Tibial artery (tissue), 4 donors: ENCODE results near the gene NECTIN2.

ENCODE experiments used
- DNase-seq, 2 donors: peaks; one replicate each; pipeline ENCODE4 v3.0.0-alpha.2; 2019
- H3K27ac ChIP-seq, 2 donors: fragments of 200-600 bp; sonication (generic) in 1 of 2; 1 replicate in 1 of 2; 2 replicates in 1 of 2; pipeline ENCODE4 v1.5.1; 2018 to 2019; ENCODE audit warnings: mild to moderate bottlenecking in 1 of 2
- H3K27me3 ChIP-seq, 2 donors: fragments of 200-600 bp; sonication (generic) in 1 of 2; one replicate each; pipeline versions ENCODE4 v1.5.1 to v1.6.0; 2016 to 2019
- H3K36me3 ChIP-seq, 3 donors: fragments of 200-600 bp; sonication (generic) in 2 of 3; one replicate each; pipeline ENCODE4 v1.5.1; 2016 to 2019; ENCODE audit warnings: mild to moderate bottlenecking in 2 of 3
- H3K4me1 ChIP-seq, 4 donors: fragments of 200-600 bp; sonication (generic) in 2 of 4; 1 replicate in 3 of 4; 2 replicates in 1 of 4; pipeline ENCODE4 v1.5.1; 2016 to 2019
- H3K4me3 ChIP-seq, 2 donors: fragments of 200-600 bp; sonication (generic) in 1 of 2; 1 replicate in 1 of 2; 2 replicates in 1 of 2; pipeline ENCODE4 v1.5.1; 2018 to 2019; ENCODE audit warnings: mild to moderate bottlenecking in 2 of 2
- H3K9me3 ChIP-seq, 3 donors: fragments of 200-600 bp; sonication (generic) in 1 of 3; one replicate each; pipeline ENCODE4 v1.5.1; 2016 to 2019
- intact Hi-C: fragments of 100-400 bp; cut with DNase I; formaldehyde crosslinking; loops from one replicate; pipeline ENCODE4 v1.15.0; 2023; ENCODE audit warnings: low total_unique reads
- TF ChIP-seq, protein P1 (sequence below), 2 experiments: fragments of 200-600 bp in 1 of 2; fragments of 450-650 bp in 1 of 2; IDR thresholded peaks; one replicate each; pipeline ENCODE4 v1.5.1; 2017 to 2019; ENCODE audit warnings: antibody characterized with exemption in 2 of 2, mild to moderate bottlenecking in 1 of 2, moderate library complexity in 1 of 2

Gene NECTIN2

DNA sequence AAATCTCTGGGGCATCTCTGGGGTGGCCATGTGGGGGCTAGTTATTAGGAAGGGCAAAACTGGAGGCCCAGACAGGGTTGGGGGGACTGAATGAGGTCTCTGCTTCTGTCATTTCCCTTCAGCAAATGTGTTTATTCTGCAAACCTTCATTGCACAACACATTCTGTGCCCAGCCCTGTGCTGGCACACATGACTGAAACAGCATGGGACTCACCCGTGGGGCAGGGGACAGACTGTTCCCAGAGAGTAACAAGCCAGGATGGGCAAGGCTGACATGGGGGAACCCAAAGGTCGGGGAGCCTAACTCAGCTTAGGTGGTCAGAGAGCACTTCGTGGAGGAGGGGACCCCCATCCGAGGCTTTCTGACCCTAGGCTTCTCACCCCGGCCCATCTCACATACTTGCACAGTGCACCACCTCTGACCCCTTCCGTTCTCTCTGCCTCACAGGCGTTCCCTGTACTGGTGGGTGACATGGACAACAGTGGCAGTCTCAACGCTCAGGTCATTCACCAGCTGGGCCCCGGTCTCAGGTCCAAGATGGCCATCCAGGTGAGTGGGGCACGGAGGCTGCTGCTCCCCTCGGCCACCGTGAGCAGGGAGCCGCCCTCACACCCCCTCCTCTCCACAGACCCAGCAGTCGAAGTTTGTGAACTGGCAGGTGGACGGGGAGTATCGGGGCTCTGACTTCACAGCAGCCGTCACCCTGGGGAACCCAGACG lies 47.4 kb downstream of the NECTIN2 start:
- no peaks in the 10 kb centered on the region for H3K27me3 ChIP-seq
- no peak for DNase-seq
- H3K9me3 ChIP-seq: no peaks in the 10 kb centered on the region
- H3K4me1 ChIP-seq: peaks cover 0 to 27% (median 21%) of the 10 kb centered on the region in 4 donors
- intact Hi-C loops: no loop called here
- H3K36me3 ChIP-seq: peaks cover 45 to 64% (median 55%) of the 10 kb centered on the region in 3 donors
- no peak overlapping the region for H3K27ac ChIP-seq
- H3K4me3 ChIP-seq: no peak overlapping the region
- TF ChIP-seq, protein P1, sequence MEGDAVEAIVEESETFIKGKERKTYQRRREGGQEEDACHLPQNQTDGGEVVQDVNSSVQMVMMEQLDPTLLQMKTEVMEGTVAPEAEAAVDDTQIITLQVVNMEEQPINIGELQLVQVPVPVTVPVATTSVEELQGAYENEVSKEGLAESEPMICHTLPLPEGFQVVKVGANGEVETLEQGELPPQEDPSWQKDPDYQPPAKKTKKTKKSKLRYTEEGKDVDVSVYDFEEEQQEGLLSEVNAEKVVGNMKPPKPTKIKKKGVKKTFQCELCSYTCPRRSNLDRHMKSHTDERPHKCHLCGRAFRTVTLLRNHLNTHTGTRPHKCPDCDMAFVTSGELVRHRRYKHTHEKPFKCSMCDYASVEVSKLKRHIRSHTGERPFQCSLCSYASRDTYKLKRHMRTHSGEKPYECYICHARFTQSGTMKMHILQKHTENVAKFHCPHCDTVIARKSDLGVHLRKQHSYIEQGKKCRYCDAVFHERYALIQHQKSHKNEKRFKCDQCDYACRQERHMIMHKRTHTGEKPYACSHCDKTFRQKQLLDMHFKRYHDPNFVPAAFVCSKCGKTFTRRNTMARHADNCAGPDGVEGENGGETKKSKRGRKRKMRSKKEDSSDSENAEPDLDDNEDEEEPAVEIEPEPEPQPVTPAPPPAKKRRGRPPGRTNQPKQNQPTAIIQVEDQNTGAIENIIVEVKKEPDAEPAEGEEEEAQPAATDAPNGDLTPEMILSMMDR (IDR thresholded peaks at IDR 0.05): no peak

DNA sequence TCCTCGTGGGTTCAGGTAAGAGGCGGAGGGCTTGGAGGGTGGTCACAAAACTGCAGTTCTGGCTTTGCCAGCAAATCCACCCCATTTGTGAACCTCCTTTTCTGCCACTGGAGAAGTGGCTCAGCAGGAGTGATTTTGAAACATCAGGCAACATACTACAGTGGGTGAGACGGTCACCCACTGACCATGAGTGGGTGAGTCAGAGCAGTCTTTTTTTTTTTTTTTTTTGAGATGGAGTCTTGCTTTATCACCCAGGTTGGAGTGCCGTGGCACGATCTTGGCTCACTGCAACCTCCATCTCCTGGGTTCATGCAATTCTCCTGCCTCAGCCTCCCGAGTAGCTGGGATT lies 47.9 kb downstream of the NECTIN2 start:
- TF ChIP-seq, protein P1 (IDR thresholded peaks at IDR 0.05): no peak
- Histone ChIP-seq H3K9me3 (no peaks in the 10 kb centered on the region), H3K27me3 (no peaks in the 10 kb centered on the region), H3K27ac (no peak overlapping the region), H3K4me1 (peaks cover 0 to 27% (median 21%) of the 10 kb centered on the region in 4 donors), H3K4me3 (no peak overlapping the region), H3K36me3 (peaks cover 45 to 66% (median 52%) of the 10 kb centered on the region in 3 donors)
- intact Hi-C loops: no loop called here
- no peak for DNase-seq

DNA sequence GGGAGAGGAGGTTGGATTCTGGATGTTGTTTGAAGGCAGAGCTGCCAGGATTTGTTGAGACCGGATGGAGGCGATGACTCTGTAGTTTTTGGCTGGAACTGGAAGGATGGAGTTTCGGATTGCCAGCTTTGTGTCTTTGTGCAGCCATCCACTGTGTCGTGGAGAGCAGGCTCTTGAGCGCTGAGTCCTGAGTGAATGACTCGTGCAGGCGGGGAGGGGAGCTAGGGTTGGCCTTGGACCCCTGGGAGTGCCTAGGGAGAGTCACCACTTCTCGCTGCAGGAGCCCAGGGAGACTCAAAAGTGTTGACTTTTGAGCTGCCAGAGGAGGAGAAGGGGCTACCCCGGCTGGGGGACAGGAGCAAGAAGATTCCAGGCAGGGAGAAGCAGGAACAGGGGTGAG lies 48.8 kb downstream of the NECTIN2 start:
- Histone ChIP-seq H3K36me3 (peaks cover 45 to 73% (median 56%) of the 10 kb centered on the region in 3 donors), H3K27ac (no peak overlapping the region), H3K9me3 (no peaks in the 10 kb centered on the region), H3K4me1 (peaks cover 0 to 18% (median 14%) of the 10 kb centered on the region in 4 donors), H3K27me3 (no peaks in the 10 kb centered on the region), H3K4me3 (no peak overlapping the region)
- DNase-seq: no peak
- intact Hi-C loops: no loop called here
- TF ChIP-seq, protein P1 (IDR thresholded peaks at IDR 0.05): no peak

DNA sequence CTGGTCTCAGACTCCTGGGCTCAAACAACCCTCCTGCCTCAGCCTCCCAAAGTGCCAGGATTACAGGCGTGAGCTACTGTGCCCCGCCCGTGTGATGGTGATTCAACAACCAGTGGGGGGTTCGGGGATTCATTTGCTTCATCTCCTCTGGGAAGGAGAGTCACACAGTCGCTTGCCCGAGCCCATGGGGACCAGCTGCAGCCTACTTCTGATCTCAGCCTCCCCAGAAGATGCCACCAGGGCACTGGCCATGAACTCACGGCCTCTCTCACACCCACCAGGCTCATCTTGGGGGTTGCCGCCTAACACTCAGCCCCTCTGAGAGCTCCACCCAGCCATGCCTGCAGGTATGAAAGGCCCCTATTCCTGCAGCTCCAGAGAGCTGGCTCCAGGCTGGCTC lies 51.7 kb downstream of the NECTIN2 start:
- TF ChIP-seq, protein P1 (IDR thresholded peaks at IDR 0.05): no peak
- peaks cover 0 to 2% (median 0%) of the 10 kb centered on the region in 4 donors for H3K4me1 ChIP-seq
- H3K4me3 ChIP-seq: no peak overlapping the region
- no peaks in the 10 kb centered on the region for H3K27me3 ChIP-seq
- no peak overlapping the region for H3K27ac ChIP-seq
- no peaks in the 10 kb centered on the region for H3K9me3 ChIP-seq
- peaks cover 67 to 98% (median 83%) of the 10 kb centered on the region in 3 donors for H3K36me3 ChIP-seq
- intact Hi-C loops: no loop called here
- DNase-seq: no peak

DNA sequence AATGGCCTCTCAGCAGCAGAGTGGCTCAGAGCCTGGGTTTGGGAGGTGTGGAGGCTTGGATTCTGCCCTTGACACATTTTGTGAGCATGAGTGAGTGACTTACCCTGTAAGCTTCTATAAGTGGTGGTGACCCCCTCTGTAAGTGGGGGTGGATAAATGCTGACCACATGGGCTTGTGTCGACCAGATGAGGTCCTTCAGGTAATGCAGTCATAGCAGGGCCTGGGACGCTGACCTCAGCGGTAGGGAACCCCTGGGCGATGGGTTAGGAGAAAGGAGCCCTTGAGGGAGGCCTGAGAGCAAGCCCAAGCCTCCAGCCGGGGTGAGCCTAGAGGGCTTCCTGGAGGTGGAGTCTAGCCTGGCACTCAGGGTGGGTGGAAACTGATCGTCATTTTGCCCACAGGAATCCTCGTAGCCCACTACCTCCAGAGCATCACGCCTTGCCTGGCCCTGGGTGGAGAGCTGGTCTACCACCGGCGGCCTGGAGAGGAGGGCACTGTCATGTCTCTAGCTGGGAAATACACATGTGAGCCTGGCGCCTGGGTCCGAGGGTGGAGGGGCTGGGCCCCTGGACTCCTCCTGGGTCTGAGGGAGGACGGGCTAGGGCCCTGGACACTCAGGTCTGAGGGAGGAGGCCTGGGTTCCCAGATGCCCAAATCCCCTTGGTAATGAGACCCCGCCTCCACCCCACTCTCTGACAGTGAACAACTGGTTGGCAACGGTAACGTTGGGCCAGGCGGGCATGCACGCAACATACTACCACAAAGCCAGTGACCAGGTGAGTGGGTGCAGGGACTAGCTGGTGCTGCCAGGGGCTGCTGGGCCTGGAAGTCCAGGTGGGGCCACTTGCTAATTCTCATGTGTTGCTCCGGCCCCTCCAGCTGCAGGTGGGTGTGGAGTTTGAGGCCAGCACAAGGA lies 54.5 kb downstream of the NECTIN2 start:
- DNase-seq: no peak
- Histone ChIP-seq H3K4me3 (no peak overlapping the region), H3K4me1 (peaks cover 0 to 9% (median 0%) of the 10 kb centered on the region in 4 donors), H3K27ac (no peak overlapping the region), H3K36me3 (peaks cover 47 to 76% (median 61%) of the 10 kb centered on the region in 3 donors), H3K9me3 (no peaks in the 10 kb centered on the region), H3K27me3 (peaks cover 0 to 18% of the 10 kb centered on the region in 2 donors)
- TF ChIP-seq, protein P1 (IDR thresholded peaks at IDR 0.05): no peak
- intact Hi-C loops: loop anchor here (5.0 to 10.0 kb wide), 2 partner anchors 52 to 154 kb away; no protein-coding TSS in a partner anchor
